Measurements from ENCODE around the gene RAC2. TPM values are rescaled to one million over a fixed set of nuclear protein-coding genes. Genes with fewer than 3 reads are reported as not detected.

RAC2 gene
- total RNA-seq, 1 donor from 2014 or later: 51.9 TPM

DNA sequence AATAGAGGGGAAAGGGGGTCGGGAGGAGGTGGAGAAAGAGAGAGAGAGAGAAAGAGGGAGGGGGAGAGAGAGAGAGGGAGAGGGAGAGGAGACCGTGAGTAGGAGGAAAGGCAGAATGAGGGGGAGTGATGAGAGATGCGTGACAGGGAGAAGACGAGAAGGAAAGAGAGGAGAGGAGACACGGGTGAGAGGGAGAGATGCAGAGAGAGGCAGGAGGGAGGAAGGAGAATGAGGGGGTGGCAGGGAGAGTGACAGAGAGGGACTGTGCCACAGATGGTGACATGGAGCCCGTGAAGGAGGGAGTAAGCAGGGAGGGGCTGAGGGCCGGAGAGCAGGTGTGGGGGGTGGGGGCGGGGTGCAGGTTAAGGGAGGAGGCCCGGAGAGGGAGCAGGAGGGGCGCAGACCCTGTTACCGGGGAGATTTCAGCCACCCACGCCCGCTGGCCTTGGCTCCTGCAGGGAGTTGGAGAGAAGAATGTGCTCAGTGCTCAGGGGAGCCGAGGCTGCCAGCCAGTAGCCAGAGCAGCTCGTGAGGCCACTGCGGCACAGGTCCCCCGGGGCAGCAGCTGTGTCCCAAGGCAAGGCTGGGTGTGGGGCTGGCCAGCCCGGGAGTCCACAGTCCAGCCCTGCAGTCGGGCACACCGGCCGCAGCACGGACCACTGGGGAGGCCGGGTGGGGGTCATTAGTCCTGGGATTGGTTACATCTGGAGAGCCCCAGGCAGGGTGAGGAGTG is 31.7 kb downstream of the RAC2 start, which contains the start of gene SSTR3:
Gene SSTR3 (minus strand): TSS at position 304 of the 733 bp plus-strand sequence. CDS start 4,674 bp downstream, outside the sequence.
- no peak for DNase-seq (ENCODE audit: low read depth)
- H3K4me3 ChIP-seq (ENCODE audit: low read depth, low read length): no peak within 1 kb of the TSS
- TF ChIP-seq, protein P1, sequence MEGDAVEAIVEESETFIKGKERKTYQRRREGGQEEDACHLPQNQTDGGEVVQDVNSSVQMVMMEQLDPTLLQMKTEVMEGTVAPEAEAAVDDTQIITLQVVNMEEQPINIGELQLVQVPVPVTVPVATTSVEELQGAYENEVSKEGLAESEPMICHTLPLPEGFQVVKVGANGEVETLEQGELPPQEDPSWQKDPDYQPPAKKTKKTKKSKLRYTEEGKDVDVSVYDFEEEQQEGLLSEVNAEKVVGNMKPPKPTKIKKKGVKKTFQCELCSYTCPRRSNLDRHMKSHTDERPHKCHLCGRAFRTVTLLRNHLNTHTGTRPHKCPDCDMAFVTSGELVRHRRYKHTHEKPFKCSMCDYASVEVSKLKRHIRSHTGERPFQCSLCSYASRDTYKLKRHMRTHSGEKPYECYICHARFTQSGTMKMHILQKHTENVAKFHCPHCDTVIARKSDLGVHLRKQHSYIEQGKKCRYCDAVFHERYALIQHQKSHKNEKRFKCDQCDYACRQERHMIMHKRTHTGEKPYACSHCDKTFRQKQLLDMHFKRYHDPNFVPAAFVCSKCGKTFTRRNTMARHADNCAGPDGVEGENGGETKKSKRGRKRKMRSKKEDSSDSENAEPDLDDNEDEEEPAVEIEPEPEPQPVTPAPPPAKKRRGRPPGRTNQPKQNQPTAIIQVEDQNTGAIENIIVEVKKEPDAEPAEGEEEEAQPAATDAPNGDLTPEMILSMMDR (conservative IDR thresholded peaks at IDR 0.05; ENCODE audit: low read depth, low read length): no peak

DNA sequence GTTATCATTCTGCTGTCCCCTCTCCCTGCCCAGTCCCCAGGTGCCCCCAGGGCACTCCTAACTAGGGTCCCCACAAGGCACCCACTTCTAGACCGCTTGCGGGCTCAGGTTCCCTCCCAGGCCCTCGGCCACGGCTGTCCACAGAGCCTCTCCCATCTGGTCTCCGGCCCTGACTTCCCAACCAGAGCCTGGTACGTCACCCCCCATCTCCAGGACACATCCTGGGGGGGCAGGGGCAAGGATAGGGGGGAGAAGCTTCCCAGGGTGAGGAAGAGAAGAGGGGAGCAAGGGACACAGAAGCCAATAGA is 32.2 kb downstream of the RAC2 start:
- no peak overlapping the region for H3K4me3 ChIP-seq (ENCODE audit: low read depth, low read length)
- TF ChIP-seq, protein P1 (conservative IDR thresholded peaks at IDR 0.05; ENCODE audit: low read depth, low read length): no peak
- no peak for DNase-seq (ENCODE audit: low read depth)

DNA sequence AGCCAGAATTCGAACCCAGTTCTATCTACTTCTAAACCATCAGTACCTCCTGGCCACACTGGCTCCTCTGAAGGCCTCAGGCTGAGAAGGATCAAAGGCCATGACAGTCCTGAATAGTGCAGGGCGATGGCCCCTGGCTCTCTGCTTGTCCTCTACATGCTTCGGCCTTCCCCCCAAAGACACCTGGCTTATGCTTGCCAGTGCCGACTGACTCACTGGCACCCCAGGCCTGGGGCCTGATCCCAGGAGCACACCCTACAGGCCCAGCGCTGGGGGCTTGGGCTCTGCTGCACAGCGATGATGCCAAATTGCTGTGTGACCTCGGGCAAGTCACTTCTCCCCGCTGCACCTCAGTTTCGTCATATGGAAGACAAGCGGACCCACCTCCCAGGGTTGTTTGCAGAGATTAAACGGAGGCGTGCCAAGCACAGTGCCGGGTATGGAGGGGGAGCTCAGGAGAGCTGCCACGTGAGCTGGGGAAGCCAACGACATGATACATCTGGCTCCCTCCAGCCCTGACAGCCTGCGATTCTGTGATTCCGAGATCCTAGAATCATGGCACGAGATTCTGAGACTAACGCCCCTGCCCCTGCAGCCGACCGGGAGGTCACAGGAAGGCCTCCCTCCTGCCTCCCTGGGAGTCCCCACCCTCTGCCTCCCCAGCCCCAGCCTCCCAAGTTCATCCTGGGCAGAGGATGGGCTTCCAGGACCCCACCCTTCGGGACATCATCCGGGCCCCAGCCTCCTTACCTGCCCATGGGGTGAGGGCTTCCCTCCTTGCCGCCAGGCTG is 32.8 kb downstream of the RAC2 start:
- H3K4me3 ChIP-seq (ENCODE audit: low read depth, low read length): no peak overlapping the region
- TF ChIP-seq, protein P1 (conservative IDR thresholded peaks at IDR 0.05; ENCODE audit: low read depth, low read length): no peak
- DNase-seq (ENCODE audit: low read depth): no peak

DNA sequence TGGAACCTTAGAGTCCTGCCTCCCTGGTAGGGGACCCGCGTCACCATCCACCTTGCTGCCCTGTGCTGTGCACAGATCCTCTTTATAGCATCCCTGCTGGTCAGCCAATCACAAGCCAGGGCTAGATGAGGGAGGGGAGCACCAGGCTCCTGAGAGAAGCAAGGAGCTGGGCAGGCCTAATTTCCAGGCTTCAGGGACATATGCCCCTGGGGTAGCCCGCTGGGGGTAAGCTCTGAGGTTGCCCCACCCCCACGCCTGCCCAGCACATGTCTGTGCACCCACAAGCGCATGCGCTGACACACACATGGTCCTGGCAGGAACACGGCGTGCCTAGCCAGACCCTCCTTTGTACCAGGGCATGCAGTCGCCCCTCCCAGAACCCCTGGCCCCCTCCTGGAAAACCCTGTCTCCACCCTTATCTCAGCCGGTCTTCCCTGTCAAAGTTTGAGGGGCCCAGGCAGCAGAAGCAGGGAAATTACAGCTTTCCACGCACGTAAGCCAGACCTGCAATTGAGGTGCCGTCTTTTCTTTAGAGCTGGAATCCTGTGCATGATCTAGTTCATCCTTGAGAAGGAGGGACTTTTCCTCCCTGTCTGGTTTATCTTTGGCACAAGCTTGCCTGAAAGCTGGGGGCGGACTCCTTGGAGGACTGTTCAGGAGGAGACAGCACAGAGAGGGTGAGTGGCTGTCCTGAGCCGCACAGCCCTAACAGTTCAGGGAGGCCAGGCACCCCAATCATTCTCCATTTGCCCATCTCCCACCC is 33.8 kb downstream of the RAC2 start:
- TF ChIP-seq, protein P1 (conservative IDR thresholded peaks at IDR 0.05; ENCODE audit: low read depth, low read length): no peak
- DNase-seq (ENCODE audit: low read depth): no peak
- H3K4me3 ChIP-seq (ENCODE audit: low read depth, low read length): no peak overlapping the region

DNA sequence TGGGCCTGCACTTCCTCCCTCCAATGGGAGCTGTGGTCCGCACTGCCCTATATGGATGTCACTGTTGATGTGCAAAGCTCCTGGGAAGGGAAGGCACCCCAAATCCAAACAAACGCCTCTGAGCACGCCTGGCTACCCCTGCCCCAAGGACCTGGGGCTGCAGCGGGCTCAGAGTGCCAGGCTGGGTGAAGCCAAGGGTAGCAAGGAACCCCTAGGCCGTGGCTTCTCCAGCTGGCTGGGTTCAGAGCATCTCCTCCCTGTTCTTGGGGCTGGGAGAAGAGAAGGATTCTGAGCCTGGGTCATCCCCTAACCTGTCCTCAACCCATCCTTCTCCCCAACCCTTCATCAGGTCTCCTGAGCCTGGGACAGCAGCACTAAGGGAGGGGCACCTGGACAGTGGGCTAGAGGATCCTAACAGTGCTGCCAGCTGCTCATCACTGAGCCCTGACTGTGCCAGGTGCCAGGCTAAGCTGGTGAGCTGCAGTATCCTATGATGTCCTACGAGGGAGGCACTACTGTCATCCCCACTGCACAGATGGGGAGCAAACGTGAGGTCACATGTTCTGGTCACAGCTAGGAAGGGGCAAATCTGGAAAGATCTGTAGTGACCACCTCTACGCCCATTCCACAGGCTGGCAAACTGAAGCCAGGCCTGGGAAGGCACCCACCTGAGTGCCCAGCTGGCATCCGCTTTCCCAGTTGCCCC is 34.8 kb downstream of the RAC2 start:
- H3K4me3 ChIP-seq (ENCODE audit: low read depth, low read length): no peak overlapping the region
- DNase-seq (ENCODE audit: low read depth): no peak
- TF ChIP-seq, protein P1 (conservative IDR thresholded peaks at IDR 0.05; ENCODE audit: low read depth, low read length): no peak

DNA sequence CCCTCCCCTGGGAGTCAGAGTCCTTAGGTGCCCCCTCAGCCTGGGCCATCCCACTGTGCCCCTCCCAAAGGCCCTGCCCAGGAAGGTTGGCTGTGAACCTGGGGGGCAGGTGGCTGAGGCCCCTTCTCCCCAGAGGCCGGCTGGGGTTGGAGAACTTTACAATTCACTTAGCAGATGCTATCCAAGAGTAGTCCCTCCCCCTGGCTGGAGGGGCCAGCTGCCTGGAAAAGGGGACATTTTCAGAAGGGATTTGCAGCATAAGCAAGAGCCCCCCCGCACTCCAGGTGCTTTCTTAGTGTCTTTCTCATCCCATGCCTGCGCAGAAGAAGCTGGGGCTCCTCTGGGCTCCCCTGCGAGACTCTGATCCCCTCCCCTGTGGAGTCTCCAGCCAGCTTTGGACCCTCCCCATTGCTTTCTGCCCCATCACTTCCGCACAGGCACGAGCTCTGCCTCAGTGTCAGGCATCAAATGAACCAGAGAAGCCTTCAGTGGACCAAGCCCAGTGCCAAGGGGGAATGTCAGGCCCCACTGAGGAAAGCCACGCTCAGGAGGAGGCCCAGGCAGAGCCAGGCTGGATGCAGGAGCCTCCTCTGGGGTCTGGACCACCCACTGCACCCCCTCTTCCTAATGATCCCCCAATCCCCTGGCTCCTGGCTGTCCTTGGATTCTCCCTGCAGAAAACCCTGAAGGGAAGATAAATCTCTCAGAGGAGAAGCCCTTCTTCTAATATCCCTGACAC is 35.5 kb downstream of the RAC2 start:
- no peak for DNase-seq (ENCODE audit: low read depth)
- TF ChIP-seq, protein P1 (conservative IDR thresholded peaks at IDR 0.05; ENCODE audit: low read depth, low read length): no peak
- no peak overlapping the region for H3K4me3 ChIP-seq (ENCODE audit: low read depth, low read length)
